Keratinocyte (primary cell): ENCODE data around the gene CYB561A3. TPM values are rescaled to one million over a fixed set of nuclear protein-coding genes. Genes with fewer than 3 reads are reported as not detected.

Source experiments
- DNase-seq: peaks from one replicate; pipeline ENCODE4 v3.0.0-alpha.2; 2011; ENCODE audit warnings: low read depth, missing footprints, low spot score
- FAIRE-seq: peaks from 2 replicates; lab custom pipeline; 2011; peaks lifted over from hg19 to GRCh38; lab: Jason Lieb, UNC
- H2AFZ ChIP-seq: 2 replicates; pipeline ENCODE4 v1.6.0; 2012; ENCODE audit warnings: low read length, control low read depth, inconsistent platforms; ENCODE audit not compliant: control insufficient read depth
- H3K27ac ChIP-seq: 2 replicates; pipeline ENCODE4 v1.5.1; 2011; ENCODE audit warnings: low read length; ENCODE audit not compliant: control insufficient read depth, insufficient read depth
- H3K27me3 ChIP-seq: 3 replicates; pipeline ENCODE4 v1.6.0; 2011; ENCODE audit warnings: low read length; ENCODE audit not compliant: control insufficient read depth, insufficient read depth; ENCODE audit errors: extremely low read depth
- H3K36me3 ChIP-seq, 2 experiments: 2 replicates in 1 of 2; 3 replicates in 1 of 2; pipeline ENCODE4 v1.5.1; 2011; ENCODE audit warnings: low read length in 2 of 2, mild to moderate bottlenecking in 1 of 2; ENCODE audit not compliant: control insufficient read depth in 2 of 2, insufficient read depth in 2 of 2; ENCODE audit errors: extremely low read depth in 1 of 2
- H3K4me1 ChIP-seq: 3 replicates; pipeline ENCODE4 v1.5.1; 2011; ENCODE audit warnings: low read length; ENCODE audit not compliant: control insufficient read depth, insufficient read depth; ENCODE audit errors: extremely low read depth
- H3K4me2 ChIP-seq: 3 replicates; pipeline ENCODE4 v1.6.0; 2011; ENCODE audit warnings: low read depth, low read length; ENCODE audit not compliant: control insufficient read depth, insufficient read depth; ENCODE audit errors: extremely low read depth
- H3K4me3 ChIP-seq, 3 experiments: fragments of 200-600 bp in 1 of 3; sonication (generic) in 1 of 3; 2 replicates in 2 of 3; 3 replicates in 1 of 3; pipeline ENCODE4 v1.5.1; 2011 to 2016; ENCODE audit warnings: low read length in 3 of 3, mild to moderate bottlenecking in 3 of 3, control low read depth in 2 of 3, inconsistent platforms in 1 of 3, low read depth in 1 of 3, mixed read lengths in 1 of 3, mixed run types in 1 of 3, moderate library complexity in 1 of 3; ENCODE audit not compliant: control insufficient read depth in 2 of 3, insufficient read depth in 2 of 3; ENCODE audit errors: extremely low read depth in 1 of 3
- H3K79me2 ChIP-seq: 2 replicates; pipeline ENCODE4 v1.6.0; 2012; ENCODE audit warnings: low read length; ENCODE audit not compliant: control insufficient read depth, insufficient read depth
- H3K9ac ChIP-seq: 3 replicates; pipeline ENCODE4 v1.6.0; 2011; ENCODE audit warnings: low read length; ENCODE audit not compliant: control insufficient read depth, insufficient read depth; ENCODE audit errors: extremely low read depth
- H3K9me1 ChIP-seq: 3 replicates; pipeline ENCODE4 v1.6.0; 2011; ENCODE audit warnings: low read length; ENCODE audit not compliant: control insufficient read depth, insufficient read depth; ENCODE audit errors: extremely low read depth
- H3K9me3 ChIP-seq: 2 replicates; pipeline ENCODE4 v1.5.1; 2012; ENCODE audit warnings: low read depth, low read length; ENCODE audit not compliant: control insufficient read depth
- H4K20me1 ChIP-seq: 3 replicates; pipeline ENCODE4 v1.6.0; 2011; ENCODE audit warnings: low read length; ENCODE audit not compliant: control insufficient read depth, insufficient read depth; ENCODE audit errors: extremely low read depth
- CTCF ChIP-seq, 3 experiments: IDR thresholded peaks in 1 of 3; conservative IDR thresholded peaks in 1 of 3; optimal IDR thresholded peaks in 1 of 3; 2 replicates in 2 of 3; 3 replicates in 1 of 3; pipeline versions ENCODE3 to v1.5.1; 2011; ENCODE audit warnings: low read length in 3 of 3, mild to moderate bottlenecking in 3 of 3, moderate library complexity in 2 of 3, control low read depth in 1 of 3, inconsistent platforms in 1 of 3; ENCODE audit not compliant: insufficient read depth in 2 of 3; ENCODE audit errors: extremely low read depth in 1 of 3
- EZH2 ChIP-seq: IDR thresholded peaks from one replicate; pipeline ENCODE4 v1.6.1; 2012; ENCODE audit warnings: inconsistent platforms, mild to moderate bottlenecking, low read length, moderate library complexity
- dilution Hi-C: fragments of 300-500 bp; cut with MboI; formaldehyde crosslinking; loops from one replicate; pipeline ENCODE4 v1.7.0; 2020; ENCODE audit warnings: low sequenced_read_pairs; ENCODE audit not compliant: extremely low pct_ligation_motif_present
- polyA plus RNA-seq, 5 experiments: library from polyadenylated mRNA; depleted of rRNA in 3 of 5; stranded (reverse) in 3 of 5; stranded (forward) in 1 of 5; unstranded in 1 of 5; fragments of >200 nt; gene quantifications; 1 replicate in 1 of 5; 2 replicates in 3 of 5; 3 replicates in 1 of 5; pipeline versions ENCODE4 v1.2.1 to v1.2.3, GENCODE V29; 2011 to 2012; ENCODE audit warnings: missing spikeins in 2 of 5, low read depth in 1 of 5, low replicate concordance in 1 of 5

Gene CYB561A3
- polyA plus RNA-seq, 1 donor (not counting 4 experiments of a cell fraction or from before 2014, with no cell fraction given) = 42.3 TPM

DNA sequence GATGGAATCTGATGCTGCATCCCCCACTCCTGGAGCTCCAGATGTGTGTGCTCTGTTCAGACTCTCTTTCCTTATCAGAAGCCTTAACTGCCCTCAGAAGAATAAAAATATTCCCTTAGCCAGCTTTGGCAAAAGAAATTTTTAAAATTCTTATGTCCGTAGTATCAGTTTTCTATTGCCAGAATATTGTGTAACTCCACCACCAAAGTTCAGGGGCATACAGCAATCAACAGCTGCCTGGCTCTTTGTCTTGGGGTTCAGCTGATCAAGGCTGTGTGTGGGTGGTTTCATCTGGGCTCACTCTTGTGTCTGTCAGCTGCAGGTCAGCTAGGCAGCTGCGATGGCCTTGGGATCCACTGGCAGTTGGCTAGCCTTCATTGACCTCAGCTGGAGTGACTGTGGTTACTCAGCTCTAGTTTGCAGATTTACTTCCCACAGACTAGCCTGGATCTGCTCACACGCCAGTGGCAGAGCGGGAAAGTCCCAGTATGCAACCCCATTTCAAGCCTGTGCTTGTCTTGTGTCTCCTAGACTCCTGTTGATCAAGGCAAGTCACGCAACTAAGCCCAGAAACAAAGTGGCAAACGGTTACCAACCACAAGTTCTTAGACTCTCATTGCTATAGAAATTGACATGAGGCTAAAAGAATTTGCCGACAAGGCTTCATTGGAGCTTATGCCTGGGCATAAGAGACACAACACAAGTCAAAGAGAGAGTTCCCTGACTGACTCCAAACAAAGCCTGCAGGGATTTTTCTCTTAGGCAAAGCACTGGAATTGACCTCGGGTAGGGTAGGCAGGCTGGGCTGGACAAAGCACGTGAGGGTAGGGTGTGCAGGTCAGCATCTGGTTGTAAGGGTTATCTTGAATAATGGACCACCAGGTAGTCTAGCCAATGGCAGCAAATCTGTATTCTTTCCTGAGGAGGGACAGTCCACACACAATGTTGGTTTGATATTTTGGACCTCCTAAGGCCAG, 8.0 kb upstream of the CYB561A3 start:
- H3K9me3 ChIP-seq = no peaks in the 10 kb centered on the region
- no peak overlapping the region for H2AFZ ChIP-seq
- peak overlapping the region; percentile 78 for H3K9ac ChIP-seq
- H3K36me3 ChIP-seq = peaks cover 19 to 38% of the 10 kb centered on the region in 2 experiments
- no peaks in the 10 kb centered on the region for H3K27me3 ChIP-seq
- H3K4me1 ChIP-seq = peaks cover 28% of the 10 kb centered on the region
- H3K4me3 ChIP-seq = no peak overlapping the region
- DNase-seq (peak; percentile 99), FAIRE-seq (peak; percentile 87)
- dilution Hi-C loops = no loop called here
- H4K20me1 ChIP-seq = no peaks in the 10 kb centered on the region
- TF ChIP-seq CTCF (optimal IDR thresholded peaks at IDR 0.05 in 1 of 3, IDR thresholded peaks at IDR 0.05 in 1 of 3, conservative IDR thresholded peaks at IDR 0.05 in 1 of 3; ENCODE audit: extremely low read depth in 1 of 3, insufficient read depth in 2 of 3, low read length in 3 of 3) (no peak), EZH2 (no peak)
- peak overlapping the region; percentile 70 for H3K4me2 ChIP-seq
- H3K79me2 ChIP-seq = no peaks in the 10 kb centered on the region
- H3K27ac ChIP-seq = peak overlapping the region; percentile 99
- no peaks in the 10 kb centered on the region for H3K9me1 ChIP-seq

- Histone ChIP-seq H2AFZ (no peak overlapping the region), H3K4me3 (no peak overlapping the region), H3K4me1 (peaks cover 28% of the 10 kb centered on the region), H3K27me3 (no peaks in the 10 kb centered on the region), H3K27ac (peak overlapping the region; percentile 99), H3K36me3 (peaks cover 25 to 45% of the 10 kb centered on the region in 2 experiments), H3K9ac (peak overlapping the region; percentile 70), H3K9me1 (no peaks in the 10 kb centered on the region), H3K79me2 (peaks cover 10% of the 10 kb centered on the region), H4K20me1 (no peaks in the 10 kb centered on the region), H3K4me2 (no peak overlapping the region), H3K9me3 (no peaks in the 10 kb centered on the region)
- dilution Hi-C loops = no loop called here
- TF ChIP-seq EZH2 (no peak), CTCF (optimal IDR thresholded peaks at IDR 0.05 in 1 of 3, IDR thresholded peaks at IDR 0.05 in 1 of 3, conservative IDR thresholded peaks at IDR 0.05 in 1 of 3; ENCODE audit: extremely low read depth in 1 of 3, insufficient read depth in 2 of 3, low read length in 3 of 3) (no peak)
- no peak for FAIRE-seq
- DNase-seq = no peak
These were observed 7.0 kb upstream of the CYB561A3 start for GRCh38 chr11:61368646-61369045.
